Caco-2 (cell line): Measurements from ENCODE around the gene LY6G5B. TPM values are rescaled to one million over a fixed set of nuclear protein-coding genes. Genes with fewer than 3 reads are reported as not detected.

Experiments
- BruUV-seq: library from RNA; stranded (reverse); fragments of 400-500 nt; replicated peaks from 2 replicates; lab custom pipeline; 2021; lab: Mats Ljungman, UMichigan
- CTCF ChIA-PET: fragments of 300-600 bp; sonication (Branson Sonifier 250); formaldehyde crosslinking; loops from one replicate; lab custom pipeline; 2022; ENCODE audit warnings: antibody characterized with exemption; lab: Charles Lee
- POLR2A ChIA-PET: fragments of 300-600 bp; sonication (Branson Sonifier 250); formaldehyde crosslinking; loops from one replicate; lab custom pipeline; 2022; ENCODE audit warnings: antibody characterized with exemption; lab: Charles Lee
- DNase-seq, 2 experiments: peaks; one replicate each; pipeline versions ENCODE4 v3.0.0 to v3.0.0-alpha.2; 2020 to 2022
- H3K27me3 ChIP-seq: replicated peaks from 2 replicates; pipeline ENCODE4 v1.6.0; 2011; ENCODE audit warnings: low read length; ENCODE audit not compliant: control insufficient read depth, insufficient read depth
- H3K36me3 ChIP-seq: 2 replicates; pipeline ENCODE4 v1.5.1; 2011; ENCODE audit warnings: low read length; ENCODE audit not compliant: control insufficient read depth, insufficient read depth
- H3K4me1 ChIP-seq: fragments of 250-450 bp; sonication (Bioruptor Pico); 2 replicates; pipeline ENCODE4 v1.5.1; 2020; ENCODE audit warnings: mild to moderate bottlenecking
- H3K4me3 ChIP-seq: 2 replicates; pipeline ENCODE4 v1.5.1; 2011; ENCODE audit warnings: low read depth, mild to moderate bottlenecking, control low read depth, low read length
- H3K9me3 ChIP-seq: fragments of 250-450 bp; sonication (Bioruptor Pico); 2 replicates; pipeline ENCODE4 v1.5.1; 2020; ENCODE audit warnings: mild to moderate bottlenecking, moderate library complexity
- H3K27ac Mint-ChIP-seq: one replicate; pipeline ENCODE4 v1.8.0; 2022; ENCODE audit warnings: mixed read lengths; ENCODE audit not compliant: unreplicated experiment
- H3K27me3 Mint-ChIP-seq: one replicate; pipeline ENCODE4 v1.8.0; 2022; ENCODE audit warnings: mixed read lengths; ENCODE audit not compliant: insufficient read depth, unreplicated experiment
- H3K36me3 Mint-ChIP-seq: one replicate; pipeline ENCODE4 v1.8.0; 2022; ENCODE audit warnings: mild to moderate bottlenecking, mixed read lengths; ENCODE audit not compliant: insufficient read depth, unreplicated experiment
- H3K4me1 Mint-ChIP-seq: one replicate; pipeline ENCODE4 v1.8.0; 2022; ENCODE audit warnings: low read depth, mixed read lengths; ENCODE audit not compliant: unreplicated experiment
- H3K4me3 Mint-ChIP-seq: one replicate; pipeline ENCODE4 v1.8.0; 2022; ENCODE audit warnings: mild to moderate bottlenecking, moderate library complexity, mixed read lengths; ENCODE audit not compliant: unreplicated experiment
- H3K9me3 Mint-ChIP-seq: one replicate; pipeline ENCODE4 v1.8.0; 2022; ENCODE audit warnings: mixed read lengths; ENCODE audit not compliant: unreplicated experiment
- CTCF ChIP-seq, 2 experiments: fragments of 200-600 bp in 1 of 2; IDR thresholded peaks; 1 replicate in 1 of 2; 2 replicates in 1 of 2; pipeline versions ENCODE4 v1.5.1 to v1.8.0; 2011 to 2022; ENCODE audit warnings: antibody characterized with exemption in 1 of 2, control low read depth in 1 of 2, inconsistent platforms in 1 of 2, low read depth in 1 of 2, low read length in 1 of 2, mild to moderate bottlenecking in 1 of 2, moderate library complexity in 1 of 2; ENCODE audit not compliant: insufficient read depth in 1 of 2, severe bottlenecking in 1 of 2, unreplicated experiment in 1 of 2
- intact Hi-C: fragments of 100-400 bp; cut with micrococcal nuclease; formaldehyde crosslinking; loops from one replicate; pipeline ENCODE4 v1.10.0; 2022; ENCODE audit not compliant: unreplicated experiment
- total RNA-seq: library from RNA; stranded (reverse); gene quantifications from 2 replicates; pipeline ENCODE4 v1.2.3, GENCODE V29; 2022

Gene LY6G5B
- total RNA-seq, 1 experiment from 2014 or later, result 17.5 TPM

- Mint-ChIP-seq H3K27ac (no peak overlapping the region), H3K4me3 (no peak overlapping the region), H3K27me3 (no peaks in the 10 kb centered on the region), H3K4me1 (no peaks in the 10 kb centered on the region), H3K36me3 (peaks cover 81% of the 10 kb centered on the region), H3K9me3 (no peaks in the 10 kb centered on the region)
- H3K36me3 ChIP-seq, result peaks cover 8% of the 10 kb centered on the region
- intact Hi-C loops, result no loop called here
- POLR2A ChIA-PET, result no interaction called here
- H3K9me3 ChIP-seq, result no peaks in the 10 kb centered on the region
- H3K4me1 ChIP-seq, result no peaks in the 10 kb centered on the region
- no TSS peak for BruUV-seq
- DNase-seq, result no peak
- H3K4me3 ChIP-seq, result no peak overlapping the region
- TF ChIP-seq CTCF (IDR thresholded peaks at IDR 0.05; ENCODE audit: insufficient read depth in 1 of 2, low read depth in 1 of 2, low read length in 1 of 2, severe bottlenecking in 1 of 2, unreplicated experiment in 1 of 2), result no peak
- no peaks in the 10 kb centered on the region for H3K27me3 ChIP-seq
- CTCF ChIA-PET, result no interaction called here
Observed at GRCh38 chr6:31641370-31641769, 28.4 kb upstream of the LY6G5B start.

GRCh38 chr6:31642798-31643570 lies 26.8 kb upstream of the LY6G5B start:
- no peaks in the 10 kb centered on the region for H3K27me3 ChIP-seq
- H3K9me3 Mint-ChIP-seq, result no peaks in the 10 kb centered on the region
- no peak overlapping the region for H3K27ac Mint-ChIP-seq
- H3K36me3 ChIP-seq, result peaks cover 10% of the 10 kb centered on the region
- H3K4me1 ChIP-seq, result no peaks in the 10 kb centered on the region
- intact Hi-C loops, result no loop called here
- no peaks in the 10 kb centered on the region for H3K9me3 ChIP-seq
- H3K36me3 Mint-ChIP-seq, result peaks cover 76% of the 10 kb centered on the region
- TF ChIP-seq CTCF (IDR thresholded peaks at IDR 0.05; ENCODE audit: insufficient read depth in 1 of 2, low read depth in 1 of 2, low read length in 1 of 2, severe bottlenecking in 1 of 2, unreplicated experiment in 1 of 2), result no peak
- no peaks in the 10 kb centered on the region for H3K27me3 Mint-ChIP-seq
- no peaks in the 10 kb centered on the region for H3K4me1 Mint-ChIP-seq
- no peak overlapping the region for H3K4me3 ChIP-seq
- no peak overlapping the region for H3K4me3 Mint-ChIP-seq
- ChIA-PET POLR2A (interaction anchor here (0.6 kb wide), 1 partner anchor 18 kb away, joined by 4 read pairs; no protein-coding TSS in a partner anchor), CTCF (no interaction called here)
- DNase-seq, result no peak
- BruUV-seq, result no TSS peak

GRCh38 chr6:31643818-31644454 lies 25.8 kb upstream of the LY6G5B start:
- no peak for DNase-seq
- CTCF ChIA-PET, result no interaction called here
- no peaks in the 10 kb centered on the region for H3K9me3 ChIP-seq
- no peaks in the 10 kb centered on the region for H3K27me3 ChIP-seq
- no peak overlapping the region for H3K27ac Mint-ChIP-seq
- H3K4me1 Mint-ChIP-seq, result no peaks in the 10 kb centered on the region
- no peaks in the 10 kb centered on the region for H3K4me1 ChIP-seq
- peaks cover 13% of the 10 kb centered on the region for H3K36me3 ChIP-seq
- H3K9me3 Mint-ChIP-seq, result no peaks in the 10 kb centered on the region
- peaks cover 75% of the 10 kb centered on the region for H3K36me3 Mint-ChIP-seq
- no peak for TF ChIP-seq CTCF (IDR thresholded peaks at IDR 0.05; ENCODE audit: insufficient read depth in 1 of 2, low read depth in 1 of 2, low read length in 1 of 2, severe bottlenecking in 1 of 2, unreplicated experiment in 1 of 2)
- no peak overlapping the region for H3K4me3 ChIP-seq
- intact Hi-C loops, result no loop called here
- no TSS peak for BruUV-seq
- no peak overlapping the region for H3K4me3 Mint-ChIP-seq
- POLR2A ChIA-PET, result interaction anchor here (1.0 kb wide), 1 partner anchor 12 kb away, joined by 3 read pairs; the partner anchor contains the start of gene APOM
- H3K27me3 Mint-ChIP-seq, result no peaks in the 10 kb centered on the region
